Lower lobe of right lung (tissue), 2 donors: Measurements from ENCODE around the gene DCP1B. TPM values are rescaled to one million over a fixed set of nuclear protein-coding genes. Genes with fewer than 3 reads are reported as not detected.

Experiments
- ATAC-seq, 2 donors: fragments of 200-7000 bp; cut with Tn5 transposase; one replicate each; pipeline ENCODE4 v1.9.1; 2020 to 2022; ENCODE audit warnings: mild to moderate bottlenecking in 2 of 2, moderate library complexity in 2 of 2
- DNase-seq: peaks from one replicate; pipeline ENCODE4 v3.0.0-alpha.2; 2020
- H3K27ac ChIP-seq: fragments of 200-600 bp; one replicate; pipeline ENCODE4 v1.8.0; 2022
- H3K27me3 ChIP-seq: fragments of 200-600 bp; one replicate; pipeline ENCODE4 v1.8.0; 2022; ENCODE audit warnings: low read depth
- H3K36me3 ChIP-seq: fragments of 200-600 bp; one replicate; pipeline ENCODE4 v1.8.0; 2022; ENCODE audit warnings: mild to moderate bottlenecking
- H3K4me1 ChIP-seq: fragments of 200-600 bp; one replicate; pipeline ENCODE4 v1.8.0; 2022
- H3K4me3 ChIP-seq: fragments of 200-600 bp; one replicate; pipeline ENCODE4 v1.8.0; 2022; ENCODE audit warnings: mild to moderate bottlenecking
- H3K9me3 ChIP-seq: fragments of 200-600 bp; one replicate; pipeline ENCODE4 v1.8.0; 2022
- CTCF ChIP-seq: fragments of 200-600 bp; IDR thresholded peaks from one replicate; pipeline ENCODE4 v1.8.0; 2022; ENCODE audit warnings: antibody characterized with exemption, mild to moderate bottlenecking
- intact Hi-C: fragments of 100-400 bp; cut with DNase I; formaldehyde crosslinking; loops from one replicate; pipeline ENCODE4 v1.11.0; 2022
- total RNA-seq: library from RNA; stranded (reverse); fragmentation: NEBNext Ultra II Directional; extraction: Animal tissue kit (Norgen Biotek cat#: 25700); gene quantifications from one replicate; pipeline ENCODE4 v1.2.1, GENCODE V29; 2021
- donor health status: DM: no; HTN: yes; CAD: no; lungs with severe emphysema.

DCP1B gene
- total RNA-seq, 1 donor from 2014 or later, result 12.4 TPM

- H3K27me3 ChIP-seq, result peaks cover 8% of the 10 kb centered on the region
- peaks cover 13% of the 10 kb centered on the region for H3K4me1 ChIP-seq
- H3K27ac ChIP-seq, result no peak overlapping the region
- ATAC-seq (no peak), DNase-seq (no peak)
- H3K36me3 ChIP-seq, result no peaks in the 10 kb centered on the region
- intact Hi-C loops, result no loop called here
- H3K9me3 ChIP-seq, result no peaks in the 10 kb centered on the region
- no peak overlapping the region for H3K4me3 ChIP-seq
- TF ChIP-seq CTCF, result no peak
These were observed 34.8 kb upstream of the DCP1B start for GRCh38 chr12:2039034-2039433.

- no peak for TF ChIP-seq CTCF
- intact Hi-C loops, result no loop called here
- H3K4me3 ChIP-seq, result peak overlapping the region; percentile 41
- DNase-seq (no peak), ATAC-seq (peak; percentile 4 to 10)
- no peak overlapping the region for H3K27ac ChIP-seq
- peaks cover 11% of the 10 kb centered on the region for H3K27me3 ChIP-seq
- H3K36me3 ChIP-seq, result no peaks in the 10 kb centered on the region
- peaks cover 13% of the 10 kb centered on the region for H3K4me1 ChIP-seq
- no peaks in the 10 kb centered on the region for H3K9me3 ChIP-seq
These were observed 31.3 kb upstream of the DCP1B start for GRCh38 chr12:2035431-2036055.

- Histone ChIP-seq H3K9me3 (no peaks in the 10 kb centered on the region), H3K27me3 (peaks cover 11% of the 10 kb centered on the region), H3K36me3 (no peaks in the 10 kb centered on the region), H3K4me3 (peak overlapping the region; percentile 41), H3K4me1 (peaks cover 13% of the 10 kb centered on the region), H3K27ac (no peak overlapping the region)
- intact Hi-C loops, result no loop called here
- ATAC-seq (peak; percentile 97), DNase-seq (peak; percentile 92)
- peak; percentile 99 for TF ChIP-seq CTCF
These were observed 30.6 kb upstream of the DCP1B start for GRCh38 chr12:2034633-2035430.

GRCh38 chr12:2032506-2032905, 28.2 kb upstream of the DCP1B start:
- Histone ChIP-seq H3K27ac (no peak overlapping the region), H3K36me3 (no peaks in the 10 kb centered on the region), H3K4me1 (peaks cover 13% of the 10 kb centered on the region), H3K4me3 (no peak overlapping the region), H3K27me3 (peaks cover 11% of the 10 kb centered on the region), H3K9me3 (no peaks in the 10 kb centered on the region)
- ATAC-seq, result no peak
- TF ChIP-seq CTCF, result no peak
- intact Hi-C loops, result no loop called here
- no peak for DNase-seq

GRCh38 chr12:2029851-2030250, 25.6 kb upstream of the DCP1B start:
- Histone ChIP-seq H3K27me3 (peaks cover 5% of the 10 kb centered on the region), H3K4me3 (no peak overlapping the region), H3K4me1 (peaks cover 5% of the 10 kb centered on the region), H3K9me3 (no peaks in the 10 kb centered on the region), H3K27ac (no peak overlapping the region), H3K36me3 (no peaks in the 10 kb centered on the region)
- intact Hi-C loops, result no loop called here
- no peak for DNase-seq
- ATAC-seq, result no peak
- no peak for TF ChIP-seq CTCF
